Stimulated activated naive CD8-positive, alpha-beta T cell treated with anti-CD3 and anti-CD28 coated beads, Interleukin-15, amount 100 ng/mL, for 72 hours (primary cell): ENCODE results near the gene SKAP2.

ENCODE experiments used
- ATAC-seq: fragments of 150-1000 bp; cut with Tn5 transposase; 2 replicates; pipeline ENCODE4 v1.10.0; 2021; ENCODE audit warnings: mild to moderate bottlenecking, moderate library complexity
- DNase-seq, 2 donors: peaks; one replicate each; pipeline ENCODE4 v3.0.0; 2021 to 2022
- H3K27ac Mint-ChIP-seq, 2 donors: one replicate each; pipeline ENCODE4 v1.8.0; 2022; ENCODE audit warnings: mild to moderate bottlenecking in 2 of 2, mixed read lengths in 2 of 2, moderate library complexity in 2 of 2
- H3K27me3 Mint-ChIP-seq: one replicate; pipeline ENCODE4 v1.8.0; 2022; ENCODE audit warnings: mixed read lengths
- H3K4me1 Mint-ChIP-seq: one replicate; pipeline ENCODE4 v1.8.0; 2022; ENCODE audit warnings: mild to moderate bottlenecking, mixed read lengths
- H3K4me3 Mint-ChIP-seq, 2 donors: one replicate each; pipeline ENCODE4 v1.8.0; 2022; ENCODE audit warnings: mild to moderate bottlenecking in 2 of 2, mixed read lengths in 2 of 2, moderate library complexity in 1 of 2
- H3K9me3 Mint-ChIP-seq, 2 donors: one replicate each; pipeline ENCODE4 v1.8.0; 2022; ENCODE audit warnings: mixed read lengths in 2 of 2

The SKAP2 gene

DNA sequence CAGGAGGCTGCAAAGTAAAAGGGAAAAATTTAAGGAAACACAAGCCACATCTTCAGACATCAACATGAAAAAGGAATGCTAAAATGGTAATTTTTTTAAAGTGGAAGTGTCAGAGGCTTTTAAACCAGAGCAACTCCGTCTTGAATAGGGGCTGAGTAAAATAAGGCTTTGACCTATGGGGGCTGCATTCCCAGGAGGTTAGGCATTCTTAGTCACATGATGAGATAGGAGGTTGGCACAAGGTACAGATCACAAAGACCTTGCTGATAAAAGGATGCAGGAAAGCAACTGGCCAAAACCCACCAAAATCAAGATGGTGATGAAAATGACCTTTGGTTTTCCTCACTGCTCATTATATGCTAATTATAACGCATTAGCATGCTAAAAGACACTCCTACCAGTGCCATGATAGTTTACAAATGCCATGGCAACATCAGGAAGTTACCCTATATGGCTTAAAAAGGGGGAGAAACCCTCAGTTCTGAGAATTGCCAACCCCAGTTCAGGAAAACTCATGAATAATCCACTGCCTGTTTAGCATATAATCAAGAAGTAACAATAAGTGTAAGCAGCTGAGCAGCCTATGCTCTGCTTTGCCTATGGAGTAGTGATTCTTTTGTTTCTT lies 128.3 kb downstream of the SKAP2 start:
- H3K4me3 Mint-ChIP-seq: no peak overlapping the region
- H3K4me1 Mint-ChIP-seq: no peaks in the 10 kb centered on the region
- no peak for DNase-seq
- H3K27ac Mint-ChIP-seq: no peak overlapping the region
- ATAC-seq: no peak
- no peaks in the 10 kb centered on the region for H3K9me3 Mint-ChIP-seq
- H3K27me3 Mint-ChIP-seq: peaks cover 10% of the 10 kb centered on the region

DNA sequence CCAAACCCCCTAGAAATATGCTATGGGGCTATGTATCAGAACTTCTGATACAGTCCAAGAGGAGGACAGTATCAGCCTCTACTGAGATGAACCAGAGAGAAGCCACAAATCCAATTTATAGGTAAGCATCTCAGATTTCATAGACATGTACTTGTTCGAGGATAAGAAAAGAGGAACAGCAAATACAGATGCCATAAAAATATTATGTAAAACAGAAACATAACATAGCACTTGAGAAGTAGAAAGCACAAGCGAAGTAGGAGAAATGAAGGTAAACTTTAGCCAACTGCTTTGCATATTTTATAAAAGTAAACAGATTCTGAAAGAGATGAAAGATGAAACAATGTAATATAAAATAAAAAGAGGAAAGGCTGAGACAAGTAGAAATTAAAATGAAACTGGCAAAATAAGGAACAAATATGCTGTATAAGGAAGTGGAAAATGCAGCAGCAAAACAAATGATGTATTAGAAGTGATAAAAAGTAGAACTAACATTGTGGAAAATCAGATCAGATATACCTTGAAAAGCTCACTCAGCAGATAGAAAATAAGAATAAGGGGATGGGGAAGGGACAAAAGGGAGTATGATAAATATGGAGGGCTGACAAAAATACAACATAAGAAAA lies 135.1 kb downstream of the SKAP2 start:
- Mint-ChIP-seq H3K27ac (no peak overlapping the region), H3K27me3 (peaks cover 10% of the 10 kb centered on the region), H3K9me3 (no peaks in the 10 kb centered on the region), H3K4me3 (no peak overlapping the region), H3K4me1 (no peaks in the 10 kb centered on the region)
- ATAC-seq (no peak), DNase-seq (no peak)

DNA sequence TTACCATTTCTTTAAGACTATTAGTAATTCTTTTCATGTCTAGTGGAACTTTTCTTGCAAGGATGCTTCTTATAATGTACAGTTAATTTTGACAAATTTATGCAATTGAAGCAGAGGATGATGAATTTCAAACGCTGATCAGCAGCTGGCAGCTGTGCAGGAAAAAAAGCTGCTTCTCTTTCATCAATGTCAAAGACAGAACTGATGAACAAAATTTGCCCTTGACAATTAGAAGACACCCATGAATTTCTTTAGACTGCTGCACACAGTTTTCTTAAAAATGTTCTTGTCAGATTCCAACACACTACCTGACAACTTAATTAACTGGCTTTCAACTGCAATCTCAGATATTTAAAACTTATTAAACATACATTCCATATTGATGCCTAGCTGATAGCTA lies 138.3 kb downstream of the SKAP2 start:
- no peaks in the 10 kb centered on the region for H3K9me3 Mint-ChIP-seq
- no peak overlapping the region for H3K27ac Mint-ChIP-seq
- no peak for DNase-seq
- no peaks in the 10 kb centered on the region for H3K27me3 Mint-ChIP-seq
- no peaks in the 10 kb centered on the region for H3K4me1 Mint-ChIP-seq
- no peak overlapping the region for H3K4me3 Mint-ChIP-seq
- ATAC-seq: no peak

DNA sequence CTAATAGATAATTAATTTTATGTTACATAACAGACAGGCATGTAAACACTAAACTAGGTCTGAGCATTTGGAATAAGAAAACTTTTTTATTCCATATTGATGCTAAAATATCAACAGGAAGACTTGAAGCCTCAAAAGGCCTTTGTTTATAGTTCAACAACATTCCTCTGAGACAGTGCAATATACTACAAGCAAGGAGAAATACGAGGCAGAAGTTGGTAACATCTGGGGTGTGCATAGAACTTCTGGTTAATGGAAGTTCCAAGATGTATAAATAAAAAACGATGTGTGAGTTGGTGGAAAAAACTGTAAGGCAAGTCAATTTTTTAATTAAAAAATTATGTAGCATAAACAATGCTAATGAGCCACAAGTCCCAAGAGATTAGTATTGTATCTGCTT lies 139.6 kb downstream of the SKAP2 start:
- H3K4me1 Mint-ChIP-seq: no peaks in the 10 kb centered on the region
- no peak overlapping the region for H3K27ac Mint-ChIP-seq
- H3K27me3 Mint-ChIP-seq: no peaks in the 10 kb centered on the region
- H3K9me3 Mint-ChIP-seq: no peaks in the 10 kb centered on the region
- no peak for DNase-seq
- ATAC-seq: no peak
- no peak overlapping the region for H3K4me3 Mint-ChIP-seq

DNA sequence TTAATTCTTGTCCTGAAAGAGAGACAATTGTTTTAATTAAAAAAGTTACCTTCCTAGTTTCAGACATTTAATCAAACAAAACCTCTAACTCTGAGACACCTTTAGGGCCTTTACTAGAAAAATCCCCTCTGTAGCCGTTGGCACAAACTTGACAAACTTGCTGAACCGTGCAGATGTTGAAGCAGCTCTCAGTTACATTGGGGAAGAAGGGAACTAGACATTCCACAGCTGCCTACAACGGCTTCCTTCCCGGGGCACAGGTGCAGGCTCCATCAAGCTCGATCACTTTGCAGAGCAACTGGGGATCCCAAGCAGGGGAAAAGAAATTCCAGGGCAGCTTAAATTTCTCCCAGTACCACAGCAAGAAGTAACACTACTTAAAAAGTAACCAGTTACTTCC lies 141.3 kb downstream of the SKAP2 start:
- Mint-ChIP-seq H3K27ac (no peak overlapping the region), H3K9me3 (no peaks in the 10 kb centered on the region), H3K4me1 (no peaks in the 10 kb centered on the region)

DNA sequence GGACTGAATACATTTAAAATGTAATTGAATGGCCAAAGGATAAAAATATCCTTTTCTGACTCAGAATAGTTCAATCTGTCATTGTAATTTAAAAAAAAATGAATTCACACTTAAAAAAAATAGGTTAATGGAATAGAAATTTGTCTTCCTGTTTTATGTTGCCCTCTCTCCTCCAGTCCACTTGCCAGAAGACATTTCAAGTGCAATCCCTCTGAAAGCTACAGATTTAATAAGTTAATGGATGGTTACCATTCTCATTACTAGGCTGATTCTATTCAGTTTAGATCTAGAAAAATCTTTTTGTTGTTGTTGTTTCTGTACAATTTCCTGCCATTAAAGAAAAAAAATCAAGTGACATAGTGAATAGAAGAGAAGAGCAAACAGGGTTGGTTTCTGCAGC lies 142.9 kb downstream of the SKAP2 start:
- Mint-ChIP-seq H3K9me3 (no peaks in the 10 kb centered on the region), H3K27ac (no peak overlapping the region), H3K27me3 (no peaks in the 10 kb centered on the region), H3K4me1 (no peaks in the 10 kb centered on the region), H3K4me3 (no peak overlapping the region)
- no peak for DNase-seq
- ATAC-seq: no peak

More for the DNA sequence above, 141.3 kb downstream of the SKAP2 start:
- H3K4me3 Mint-ChIP-seq: no peak overlapping the region
- H3K27me3 Mint-ChIP-seq: no peaks in the 10 kb centered on the region
- ATAC-seq: no peak
- no peak for DNase-seq

DNA sequence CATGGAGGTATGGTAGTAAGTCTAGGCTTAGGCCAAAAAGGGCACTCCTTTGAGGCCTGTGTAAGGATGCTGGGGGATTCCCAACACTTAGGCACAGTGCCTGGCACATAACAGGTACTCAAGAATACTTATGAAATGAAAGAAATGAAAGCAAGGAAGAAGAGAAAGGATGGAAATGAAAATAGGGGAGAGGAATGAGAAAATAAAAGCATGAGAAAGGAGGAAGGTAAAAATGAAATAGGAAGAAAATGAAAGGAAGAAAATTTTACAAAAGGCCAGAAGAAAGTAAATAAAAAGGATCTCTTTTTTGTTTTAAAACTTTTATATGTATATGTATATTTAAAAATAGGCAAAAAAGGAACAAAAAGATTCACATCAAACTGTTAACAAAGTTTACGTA lies 146.3 kb downstream of the SKAP2 start:
- no peaks in the 10 kb centered on the region for H3K4me1 Mint-ChIP-seq
- no peak overlapping the region for H3K4me3 Mint-ChIP-seq
- no peak for ATAC-seq
- no peaks in the 10 kb centered on the region for H3K27me3 Mint-ChIP-seq
- DNase-seq: no peak
- no peak overlapping the region for H3K27ac Mint-ChIP-seq
- no peaks in the 10 kb centered on the region for H3K9me3 Mint-ChIP-seq

DNA sequence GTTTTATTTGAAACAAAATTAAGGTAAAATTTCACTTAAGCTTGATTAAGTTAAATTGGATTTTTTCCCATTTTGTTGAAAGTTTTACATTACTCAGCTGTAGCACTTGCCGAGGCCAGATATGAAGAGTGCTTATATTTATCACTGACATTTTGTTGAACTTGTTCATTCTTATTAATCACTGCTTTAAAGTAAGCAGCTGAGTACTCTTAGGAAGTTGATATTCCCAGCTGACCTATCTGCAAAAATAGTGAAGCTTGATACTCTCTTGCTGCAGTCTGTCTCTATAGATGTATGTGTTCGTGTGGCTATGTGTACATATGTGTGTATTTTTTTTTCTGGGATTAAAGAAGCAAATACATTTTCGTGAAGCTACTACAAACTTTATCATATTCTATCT lies 150.0 kb downstream of the SKAP2 start:
- H3K4me1 Mint-ChIP-seq: no peaks in the 10 kb centered on the region
- H3K27me3 Mint-ChIP-seq: peaks cover 9% of the 10 kb centered on the region
- no peak overlapping the region for H3K27ac Mint-ChIP-seq
- DNase-seq (no peak), ATAC-seq (no peak)
- H3K9me3 Mint-ChIP-seq: no peaks in the 10 kb centered on the region
- H3K4me3 Mint-ChIP-seq: no peak overlapping the region

DNA sequence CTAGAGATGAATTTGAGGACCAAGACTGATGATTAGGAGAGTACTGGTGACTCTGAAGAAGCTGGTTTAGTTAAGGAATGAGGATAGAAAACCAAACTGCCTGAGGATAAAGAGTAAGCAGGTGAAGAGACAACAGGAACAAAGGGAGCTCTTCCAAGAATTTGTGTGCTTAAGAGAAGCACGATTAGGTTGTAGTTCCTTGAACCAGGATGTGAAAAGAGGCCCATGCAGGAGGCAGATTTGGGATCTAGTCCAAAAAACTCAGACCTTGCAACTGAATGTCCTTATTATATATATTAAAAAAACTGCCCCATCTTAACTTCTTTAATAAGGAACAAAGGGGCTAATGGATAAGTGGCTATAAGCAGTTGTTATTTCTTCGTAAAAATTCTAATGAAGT lies 150.4 kb downstream of the SKAP2 start:
- H3K27ac Mint-ChIP-seq: no peak overlapping the region
- H3K9me3 Mint-ChIP-seq: no peaks in the 10 kb centered on the region
- H3K4me1 Mint-ChIP-seq: no peaks in the 10 kb centered on the region
- H3K4me3 Mint-ChIP-seq: no peak overlapping the region
- peaks cover 9% of the 10 kb centered on the region for H3K27me3 Mint-ChIP-seq
- ATAC-seq: no peak
- no peak for DNase-seq

DNA sequence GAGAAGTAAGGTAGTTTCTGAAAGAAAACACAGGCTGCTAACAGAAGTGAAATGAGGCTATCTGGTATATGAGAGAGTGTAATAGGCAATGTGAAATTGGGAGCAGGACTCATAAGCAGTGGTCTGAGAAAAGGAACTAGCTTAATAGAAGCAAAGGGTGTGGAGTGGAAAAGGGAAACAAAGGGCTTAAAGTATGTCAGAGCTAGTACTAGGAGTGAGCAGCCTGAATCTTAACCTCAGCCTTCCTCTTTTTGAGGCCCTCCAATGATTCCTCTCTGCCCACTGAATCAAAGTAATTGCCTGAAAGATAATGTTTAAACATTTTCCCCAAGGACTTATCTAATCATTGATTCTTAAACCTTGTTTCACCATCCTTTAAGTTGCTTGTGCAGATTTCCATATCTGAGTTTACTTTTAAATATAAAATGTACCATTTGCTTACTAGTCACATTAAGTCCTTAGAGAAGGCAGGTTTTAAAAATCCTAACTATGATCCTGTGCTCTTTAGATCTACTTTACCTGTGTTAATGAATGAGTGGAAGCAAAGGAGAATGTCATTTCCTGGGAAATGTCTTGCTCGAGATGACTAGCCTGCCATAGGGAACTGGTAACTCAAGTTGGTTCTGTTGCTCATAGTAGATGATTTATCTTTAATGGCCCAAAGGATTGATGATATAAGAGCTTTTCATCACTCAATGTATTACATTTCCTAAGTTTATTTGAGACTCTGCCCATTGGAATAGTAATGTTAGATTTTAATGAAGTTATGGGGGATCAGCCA lies 155.0 kb downstream of the SKAP2 start:
- no peak for ATAC-seq
- H3K4me3 Mint-ChIP-seq: no peak overlapping the region
- no peak overlapping the region for H3K27ac Mint-ChIP-seq
- peaks cover 9% of the 10 kb centered on the region for H3K27me3 Mint-ChIP-seq
- H3K4me1 Mint-ChIP-seq: no peaks in the 10 kb centered on the region
- H3K9me3 Mint-ChIP-seq: no peaks in the 10 kb centered on the region
- no peak for DNase-seq

DNA sequence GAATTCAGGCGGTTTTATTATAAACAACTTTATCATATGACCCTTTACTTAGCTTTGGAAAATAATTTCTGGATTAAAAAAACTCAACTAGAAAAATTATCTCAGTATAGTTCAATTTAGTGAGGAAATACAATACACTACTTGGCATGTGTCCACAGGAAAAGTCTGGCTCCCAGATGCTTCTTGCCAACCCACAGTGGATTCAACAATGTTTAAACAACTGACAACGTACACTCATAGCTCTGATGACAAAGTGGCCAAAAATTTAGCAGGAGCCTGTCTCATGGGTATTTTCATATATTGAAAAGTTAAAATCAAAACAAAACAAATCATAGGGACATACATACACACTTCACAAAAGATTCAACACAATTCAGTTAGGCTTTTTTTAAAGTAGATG lies 158.8 kb downstream of the SKAP2 start:
- H3K4me3 Mint-ChIP-seq: no peak overlapping the region
- ATAC-seq (no peak), DNase-seq (no peak)
- H3K9me3 Mint-ChIP-seq: no peaks in the 10 kb centered on the region
- H3K4me1 Mint-ChIP-seq: no peaks in the 10 kb centered on the region
- H3K27ac Mint-ChIP-seq: no peak overlapping the region
- peaks cover 8% of the 10 kb centered on the region for H3K27me3 Mint-ChIP-seq

DNA sequence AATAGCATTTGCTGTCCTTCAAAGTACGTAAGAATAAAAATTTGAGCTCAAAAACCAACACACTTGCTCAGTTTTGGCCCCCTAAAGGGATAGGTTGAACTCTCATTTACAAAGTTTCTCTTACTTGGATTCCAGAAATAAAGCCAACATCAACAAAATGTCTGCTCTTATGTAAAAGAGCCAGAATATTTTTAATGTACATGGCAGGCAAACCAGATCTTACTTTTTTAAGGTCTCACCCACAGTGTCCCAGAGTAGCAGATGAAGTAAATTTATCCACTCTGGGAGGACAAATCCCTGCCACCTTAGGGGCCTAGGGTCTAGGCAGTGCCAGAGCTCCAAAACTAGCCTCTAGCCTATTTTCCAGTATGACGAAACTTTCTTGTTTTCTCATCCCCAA lies 159.6 kb downstream of the SKAP2 start:
- DNase-seq (no peak), ATAC-seq (no peak)
- Mint-ChIP-seq H3K27me3 (peaks cover 8% of the 10 kb centered on the region), H3K4me1 (no peaks in the 10 kb centered on the region), H3K4me3 (no peak overlapping the region), H3K9me3 (no peaks in the 10 kb centered on the region), H3K27ac (no peak overlapping the region)

DNA sequence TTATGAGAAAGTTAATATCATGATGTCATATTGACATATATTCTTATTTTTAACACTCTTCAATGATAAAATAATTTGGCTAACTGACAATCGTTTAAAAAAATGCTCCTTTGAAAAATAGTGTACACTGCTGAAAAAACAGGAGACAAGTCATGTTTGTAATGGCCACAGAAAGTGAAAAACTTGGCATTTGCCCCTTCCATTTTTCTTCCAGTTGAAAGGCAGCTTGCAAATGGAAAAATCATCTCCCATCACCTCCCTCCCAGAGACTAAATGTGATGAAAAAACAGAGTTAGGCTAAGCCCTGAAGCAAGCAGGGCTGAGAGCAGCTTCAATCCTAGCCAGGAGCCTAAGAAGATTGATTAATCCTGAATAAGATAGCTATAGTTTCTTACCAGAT lies 160.4 kb downstream of the SKAP2 start:
- peaks cover 8% of the 10 kb centered on the region for H3K27me3 Mint-ChIP-seq
- H3K4me1 Mint-ChIP-seq: no peaks in the 10 kb centered on the region
- H3K27ac Mint-ChIP-seq: no peak overlapping the region
- DNase-seq (no peak), ATAC-seq (no peak)
- H3K4me3 Mint-ChIP-seq: no peak overlapping the region
- no peaks in the 10 kb centered on the region for H3K9me3 Mint-ChIP-seq

DNA sequence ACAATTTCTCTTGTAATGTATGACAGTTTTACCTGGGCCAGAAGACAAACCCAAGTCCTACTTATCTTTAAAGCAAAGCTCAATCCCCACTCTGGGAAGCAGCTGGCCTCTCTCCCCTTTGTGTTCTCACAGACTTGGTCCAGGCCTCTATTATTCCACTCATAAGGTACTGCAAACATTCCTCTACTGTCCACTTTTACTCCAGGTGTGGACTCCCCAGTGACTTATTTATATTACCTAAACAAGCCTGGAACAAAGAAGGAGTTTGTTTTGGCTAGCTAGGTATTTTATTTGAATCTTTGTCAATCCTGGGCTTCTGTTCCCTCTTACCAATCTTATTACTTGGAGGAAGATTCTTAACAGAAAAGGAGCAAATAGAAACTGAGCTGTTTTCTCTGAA lies 163.5 kb downstream of the SKAP2 start:
- H3K27ac Mint-ChIP-seq: no peak overlapping the region
- ATAC-seq: no peak

DNA sequence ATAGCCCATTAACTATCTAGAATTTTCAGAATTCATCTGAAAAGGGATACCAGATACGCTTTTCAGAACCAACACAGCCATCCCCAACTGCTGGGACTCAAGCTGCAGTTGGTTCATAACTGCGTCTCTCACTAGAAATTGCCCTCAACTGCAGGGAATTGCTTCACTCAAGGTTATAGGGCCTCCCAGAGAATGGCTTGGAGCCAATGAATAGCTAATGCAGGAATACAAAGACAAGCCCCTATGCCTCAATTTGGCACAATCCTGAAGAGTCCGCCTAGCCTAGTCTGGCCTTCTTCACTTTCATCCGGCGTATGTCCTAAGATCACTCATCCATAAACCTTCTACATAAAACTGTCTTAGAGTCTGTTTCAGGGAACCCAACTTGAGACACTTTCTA lies 164.0 kb downstream of the SKAP2 start:
- no peak for ATAC-seq

More for the DNA sequence above, 163.5 kb downstream of the SKAP2 start:
- no peak for DNase-seq
- H3K4me3 Mint-ChIP-seq: no peak overlapping the region
- no peaks in the 10 kb centered on the region for H3K4me1 Mint-ChIP-seq
- no peaks in the 10 kb centered on the region for H3K9me3 Mint-ChIP-seq
- peaks cover 8% of the 10 kb centered on the region for H3K27me3 Mint-ChIP-seq

DNA sequence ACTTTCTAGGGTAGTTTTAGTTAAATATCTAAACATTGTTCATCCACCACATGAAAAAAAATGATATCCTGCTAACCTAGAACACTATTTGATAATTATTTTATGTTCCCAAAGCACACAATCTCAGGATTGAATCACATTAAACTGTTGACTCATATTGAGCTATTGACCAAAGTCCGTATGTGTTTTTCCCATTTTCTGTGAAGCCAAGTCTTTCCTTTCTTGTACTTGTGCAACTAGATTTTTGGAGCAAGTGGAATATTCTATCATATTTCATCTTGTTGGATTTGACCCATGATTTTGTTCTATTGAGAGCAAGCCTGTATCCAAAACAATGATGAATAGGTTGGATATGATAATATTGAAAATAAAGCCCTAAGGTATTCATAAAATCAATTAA lies 164.6 kb downstream of the SKAP2 start:
- H3K9me3 Mint-ChIP-seq: no peaks in the 10 kb centered on the region
- no peak overlapping the region for H3K4me3 Mint-ChIP-seq
- no peak for ATAC-seq
- no peaks in the 10 kb centered on the region for H3K4me1 Mint-ChIP-seq
- H3K27ac Mint-ChIP-seq: no peak overlapping the region
- DNase-seq: no peak
- peaks cover 8% of the 10 kb centered on the region for H3K27me3 Mint-ChIP-seq

More for the DNA sequence above, 164.0 kb downstream of the SKAP2 start:
- no peak overlapping the region for H3K4me3 Mint-ChIP-seq
- H3K4me1 Mint-ChIP-seq: no peaks in the 10 kb centered on the region
- H3K27me3 Mint-ChIP-seq: peaks cover 8% of the 10 kb centered on the region
- DNase-seq: no peak
- H3K27ac Mint-ChIP-seq: no peak overlapping the region
- no peaks in the 10 kb centered on the region for H3K9me3 Mint-ChIP-seq
